22Rv1 (cell line): Measurements from ENCODE around the gene BLOC1S4.

Experiments
- ZFX ChIP-seq: fragments of 450-650 bp; IDR thresholded peaks from 2 replicates; pipeline ENCODE4 v1.6.1; 2017; ENCODE audit warnings: antibody characterized with exemption, borderline replicate concordance
- TF ChIP-seq, protein P1 (sequence below): fragments of 450-650 bp; IDR thresholded peaks from 2 replicates; pipeline ENCODE4 v1.5.1; 2017; ENCODE audit warnings: mild to moderate bottlenecking

DNA sequence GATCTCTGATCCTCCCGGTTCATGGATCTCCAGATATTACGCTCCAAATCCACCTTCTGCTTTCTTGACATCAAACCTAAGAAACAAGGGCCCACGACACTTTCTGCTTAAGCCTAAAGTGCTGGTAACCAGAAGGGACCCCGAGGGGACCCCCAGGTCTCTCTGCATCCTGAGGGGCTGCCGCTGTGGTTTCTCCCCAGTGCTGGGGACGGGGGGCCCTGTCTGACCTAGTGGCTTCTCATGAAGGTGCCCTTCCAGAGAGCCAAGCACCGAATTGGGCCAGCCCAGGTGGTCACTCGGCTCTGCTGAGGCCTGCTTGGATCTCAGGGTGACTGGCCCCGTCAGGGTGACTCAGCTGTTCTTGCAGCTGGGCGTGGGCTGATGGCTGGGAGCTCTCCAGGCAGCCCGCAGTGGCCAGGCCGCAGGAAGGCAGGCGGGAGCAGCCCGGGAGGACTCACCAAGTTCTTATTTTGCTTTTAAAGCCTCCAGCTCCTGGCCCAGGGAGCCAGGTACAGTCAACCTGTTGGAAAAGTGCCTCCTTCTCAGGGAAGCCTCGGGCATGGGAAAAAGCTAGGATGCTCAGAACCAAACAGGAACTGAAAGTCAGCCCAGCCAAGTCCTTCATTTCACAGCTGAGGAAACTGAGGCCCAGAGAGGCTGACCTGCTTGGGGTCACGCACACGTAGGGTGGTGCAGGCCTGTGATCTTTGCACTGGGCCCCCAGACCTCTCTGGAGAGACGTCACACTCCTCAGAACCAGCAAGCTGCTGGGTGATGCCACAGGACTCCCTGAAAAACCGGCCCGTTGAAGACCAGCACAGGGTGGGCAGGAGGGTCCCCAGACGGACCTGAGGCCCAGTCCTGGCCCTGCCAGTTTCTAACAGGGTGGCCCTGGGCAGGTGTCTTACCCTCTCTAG is 16.7 kb downstream of the BLOC1S4 start:
- TF ChIP-seq, protein P1, sequence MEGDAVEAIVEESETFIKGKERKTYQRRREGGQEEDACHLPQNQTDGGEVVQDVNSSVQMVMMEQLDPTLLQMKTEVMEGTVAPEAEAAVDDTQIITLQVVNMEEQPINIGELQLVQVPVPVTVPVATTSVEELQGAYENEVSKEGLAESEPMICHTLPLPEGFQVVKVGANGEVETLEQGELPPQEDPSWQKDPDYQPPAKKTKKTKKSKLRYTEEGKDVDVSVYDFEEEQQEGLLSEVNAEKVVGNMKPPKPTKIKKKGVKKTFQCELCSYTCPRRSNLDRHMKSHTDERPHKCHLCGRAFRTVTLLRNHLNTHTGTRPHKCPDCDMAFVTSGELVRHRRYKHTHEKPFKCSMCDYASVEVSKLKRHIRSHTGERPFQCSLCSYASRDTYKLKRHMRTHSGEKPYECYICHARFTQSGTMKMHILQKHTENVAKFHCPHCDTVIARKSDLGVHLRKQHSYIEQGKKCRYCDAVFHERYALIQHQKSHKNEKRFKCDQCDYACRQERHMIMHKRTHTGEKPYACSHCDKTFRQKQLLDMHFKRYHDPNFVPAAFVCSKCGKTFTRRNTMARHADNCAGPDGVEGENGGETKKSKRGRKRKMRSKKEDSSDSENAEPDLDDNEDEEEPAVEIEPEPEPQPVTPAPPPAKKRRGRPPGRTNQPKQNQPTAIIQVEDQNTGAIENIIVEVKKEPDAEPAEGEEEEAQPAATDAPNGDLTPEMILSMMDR, result no peak
- no peak for TF ChIP-seq ZFX
